ENCODE measurements around the gene FGF3.

Gene FGF3

GRCh38 chr11:69814902-69815301, 4.3 kb downstream of the FGF3 start:
- H3K27me3 Mint-ChIP-seq (ENCODE audit: low read depth, poor library complexity), result peaks cover 52% of the 10 kb centered on the region
- H3K9me3 Mint-ChIP-seq, result no peaks in the 10 kb centered on the region
- peaks cover 23% of the 10 kb centered on the region for H3K4me1 Mint-ChIP-seq
- TF ChIP-seq, protein P1, sequence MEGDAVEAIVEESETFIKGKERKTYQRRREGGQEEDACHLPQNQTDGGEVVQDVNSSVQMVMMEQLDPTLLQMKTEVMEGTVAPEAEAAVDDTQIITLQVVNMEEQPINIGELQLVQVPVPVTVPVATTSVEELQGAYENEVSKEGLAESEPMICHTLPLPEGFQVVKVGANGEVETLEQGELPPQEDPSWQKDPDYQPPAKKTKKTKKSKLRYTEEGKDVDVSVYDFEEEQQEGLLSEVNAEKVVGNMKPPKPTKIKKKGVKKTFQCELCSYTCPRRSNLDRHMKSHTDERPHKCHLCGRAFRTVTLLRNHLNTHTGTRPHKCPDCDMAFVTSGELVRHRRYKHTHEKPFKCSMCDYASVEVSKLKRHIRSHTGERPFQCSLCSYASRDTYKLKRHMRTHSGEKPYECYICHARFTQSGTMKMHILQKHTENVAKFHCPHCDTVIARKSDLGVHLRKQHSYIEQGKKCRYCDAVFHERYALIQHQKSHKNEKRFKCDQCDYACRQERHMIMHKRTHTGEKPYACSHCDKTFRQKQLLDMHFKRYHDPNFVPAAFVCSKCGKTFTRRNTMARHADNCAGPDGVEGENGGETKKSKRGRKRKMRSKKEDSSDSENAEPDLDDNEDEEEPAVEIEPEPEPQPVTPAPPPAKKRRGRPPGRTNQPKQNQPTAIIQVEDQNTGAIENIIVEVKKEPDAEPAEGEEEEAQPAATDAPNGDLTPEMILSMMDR (IDR thresholded peaks at IDR 0.05), result no peak
- DNase-seq, result no peak
- no peak overlapping the region for H3K27ac Mint-ChIP-seq
- H3K4me3 Mint-ChIP-seq, result no peak overlapping the region
- H3K36me3 Mint-ChIP-seq (ENCODE audit: low read depth), result peaks cover 5% of the 10 kb centered on the region

- peak overlapping the region; percentile 27 for H3K4me3 Mint-ChIP-seq
Observed at GRCh38 chr11:69814411-69814810, 4.8 kb downstream of the FGF3 start.

GRCh38 chr11:69813839-69814238, 5.4 kb downstream of the FGF3 start:
- Mint-ChIP-seq H3K4me1 (peaks cover 27% of the 10 kb centered on the region), H3K27me3 (ENCODE audit: low read depth, poor library complexity) (peaks cover 41% of the 10 kb centered on the region)

More at GRCh38 chr11:69814411-69814810, 4.8 kb downstream of the FGF3 start:
- TF ChIP-seq, protein P1 (IDR thresholded peaks at IDR 0.05), result no peak
- Mint-ChIP-seq H3K4me1 (peaks cover 24% of the 10 kb centered on the region), H3K27me3 (ENCODE audit: low read depth, poor library complexity) (peaks cover 47% of the 10 kb centered on the region), H3K27ac (no peak overlapping the region), H3K36me3 (ENCODE audit: low read depth) (peaks cover 5% of the 10 kb centered on the region), H3K9me3 (no peaks in the 10 kb centered on the region)
- DNase-seq, result no peak

GRCh38 chr11:69812946-69813345, 6.3 kb downstream of the FGF3 start:
- Mint-ChIP-seq H3K4me1 (peaks cover 36% of the 10 kb centered on the region), H3K36me3 (ENCODE audit: low read depth) (peaks cover 5% of the 10 kb centered on the region), H3K4me3 (no peak overlapping the region), H3K27ac (no peak overlapping the region), H3K27me3 (ENCODE audit: low read depth, poor library complexity) (peaks cover 36% of the 10 kb centered on the region), H3K9me3 (no peaks in the 10 kb centered on the region)
- no peak for DNase-seq
- TF ChIP-seq, protein P1 (IDR thresholded peaks at IDR 0.05), result no peak

More at GRCh38 chr11:69813839-69814238, 5.4 kb downstream of the FGF3 start:
- H3K27ac Mint-ChIP-seq, result no peak overlapping the region
- TF ChIP-seq, protein P1 (IDR thresholded peaks at IDR 0.05), result no peak
- H3K9me3 Mint-ChIP-seq, result no peaks in the 10 kb centered on the region
- DNase-seq, result no peak
- H3K4me3 Mint-ChIP-seq, result peak overlapping the region; percentile 27
- peaks cover 5% of the 10 kb centered on the region for H3K36me3 Mint-ChIP-seq (ENCODE audit: low read depth)

DNA sequence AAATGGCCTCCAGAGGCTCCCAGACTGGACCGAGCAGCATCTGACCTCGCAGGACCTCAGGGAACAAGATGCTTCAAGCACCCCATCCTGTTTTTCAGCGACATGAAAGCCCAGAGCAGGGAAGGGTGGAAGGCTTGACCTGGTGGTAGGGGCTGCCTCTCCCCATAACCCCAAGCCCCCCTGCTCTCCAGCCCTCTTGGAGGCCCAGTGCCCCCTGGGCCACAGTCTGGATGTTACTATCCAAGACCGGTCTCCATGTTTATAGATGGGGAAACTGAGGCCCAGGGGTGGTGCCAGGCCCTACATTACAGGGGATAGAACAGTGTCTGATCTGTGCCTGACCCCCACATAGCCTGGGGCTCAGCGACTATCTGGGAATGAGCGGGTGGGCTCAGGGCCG, 7.0 kb downstream of the FGF3 start:
- Mint-ChIP-seq H3K36me3 (ENCODE audit: low read depth) (peaks cover 5% of the 10 kb centered on the region), H3K27ac (no peak overlapping the region), H3K9me3 (no peaks in the 10 kb centered on the region), H3K4me3 (no peak overlapping the region), H3K27me3 (ENCODE audit: low read depth, poor library complexity) (peaks cover 29% of the 10 kb centered on the region), H3K4me1 (peaks cover 37% of the 10 kb centered on the region)
- DNase-seq, result no peak
- TF ChIP-seq, protein P1 (IDR thresholded peaks at IDR 0.05), result no peak

DNA sequence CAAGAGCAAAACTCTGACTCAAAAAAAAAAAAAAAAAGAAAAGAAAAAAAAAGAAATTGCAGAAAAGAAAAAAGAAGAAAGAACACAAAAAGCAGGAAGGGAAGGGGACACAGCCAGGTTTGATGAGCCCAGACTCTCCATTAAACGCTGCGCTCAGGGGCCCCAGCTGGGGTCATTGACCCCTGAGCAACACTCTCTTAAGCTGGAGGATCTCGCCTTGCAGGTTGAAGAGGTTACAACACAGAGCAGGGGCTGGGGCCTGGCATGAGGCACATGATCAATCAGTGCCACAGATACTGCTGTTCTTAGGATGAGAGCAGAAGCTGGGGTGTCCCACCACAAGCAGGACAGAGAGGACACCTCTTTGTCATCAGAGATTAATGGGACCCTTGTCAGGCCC, 7.8 kb downstream of the FGF3 start:
- Mint-ChIP-seq H3K4me3 (peak overlapping the region; percentile 34), H3K36me3 (ENCODE audit: low read depth) (peaks cover 5% of the 10 kb centered on the region), H3K27ac (no peak overlapping the region), H3K27me3 (ENCODE audit: low read depth, poor library complexity) (peaks cover 25% of the 10 kb centered on the region), H3K4me1 (peaks cover 37% of the 10 kb centered on the region), H3K9me3 (no peaks in the 10 kb centered on the region)
- TF ChIP-seq, protein P1 (IDR thresholded peaks at IDR 0.05), result no peak
- no peak for DNase-seq
